ENCODE results near the gene CRACR2B.

Gene CRACR2B

GRCh38 chr11:868802-869201 lies 41.1 kb downstream of the CRACR2B start:
- Histone ChIP-seq H3K4me1 (ENCODE audit: control extremely low read depth in 1 of 4, control insufficient read depth in 4 of 4, insufficient read depth in 4 of 4, low read length in 3 of 4) (no peaks in the 10 kb centered on the region), H3K27me3 (replicated peaks in 2 of 5; ENCODE audit: control insufficient read depth in 4 of 5, insufficient read depth in 5 of 5, low read length in 4 of 5) (no peaks in the 10 kb centered on the region), H3K36me3 (ENCODE audit: control insufficient read depth in 4 of 4, insufficient read depth in 4 of 4, low read length in 3 of 4) (peaks cover 0 to 25% (median 12%) of the 10 kb centered on the region in 4 experiments), H3K4me3 (ENCODE audit: control insufficient read depth in 1 of 7, extremely low read depth in 1 of 7, insufficient read depth in 4 of 7, low read depth in 2 of 7, low read length in 6 of 7) (no peak overlapping the region), H3K9me3 (ENCODE audit: control extremely low read depth in 1 of 5, control insufficient read depth in 4 of 5, insufficient read depth in 2 of 5, low read depth in 1 of 5, low read length in 4 of 5) (no peaks in the 10 kb centered on the region), H3K27ac (ENCODE audit: insufficient read depth in 1 of 2, low read depth in 1 of 2, low read length in 2 of 2, poor library complexity in 1 of 2, severe bottlenecking in 2 of 2) (no peak overlapping the region)
- WGBS (ENCODE audit: insufficient coverage) = 97% methylated on average over 7 of the region's 12 CpGs
- ChIA-PET POLR2A (no interaction called here), CTCF (no interaction called here)
- DNase-seq = no peak

- no peak overlapping the region for H3K27ac ChIP-seq (ENCODE audit: insufficient read depth in 1 of 2, low read depth in 1 of 2, low read length in 2 of 2, poor library complexity in 1 of 2, severe bottlenecking in 2 of 2)
- no peaks in the 10 kb centered on the region for H3K4me1 ChIP-seq (ENCODE audit: control extremely low read depth in 1 of 4, control insufficient read depth in 4 of 4, insufficient read depth in 4 of 4, low read length in 3 of 4)
- H3K27me3 ChIP-seq (replicated peaks in 2 of 5; ENCODE audit: control insufficient read depth in 4 of 5, insufficient read depth in 5 of 5, low read length in 4 of 5) = no peaks in the 10 kb centered on the region
- WGBS (ENCODE audit: insufficient coverage) = 95% methylated on average over 22 of the region's 25 CpGs
- ChIA-PET CTCF (interaction anchor here (1.0 kb wide), 1 partner anchor 182 kb away, joined by 3 read pairs; no protein-coding TSS in a partner anchor), POLR2A (no interaction called here)
- H3K4me3 ChIP-seq (ENCODE audit: control insufficient read depth in 1 of 7, extremely low read depth in 1 of 7, insufficient read depth in 4 of 7, low read depth in 2 of 7, low read length in 6 of 7) = no peak overlapping the region
- DNase-seq = no peak
- no peaks in the 10 kb centered on the region for H3K9me3 ChIP-seq (ENCODE audit: control extremely low read depth in 1 of 5, control insufficient read depth in 4 of 5, insufficient read depth in 2 of 5, low read depth in 1 of 5, low read length in 4 of 5)
- peaks cover 0 to 28% (median 12%) of the 10 kb centered on the region in 4 experiments for H3K36me3 ChIP-seq (ENCODE audit: control insufficient read depth in 4 of 4, insufficient read depth in 4 of 4, low read length in 3 of 4)
Measured at GRCh38 chr11:869399-870126, 41.8 kb downstream of the CRACR2B start.

- Histone ChIP-seq H3K9me3 (ENCODE audit: control extremely low read depth in 1 of 5, control insufficient read depth in 4 of 5, insufficient read depth in 2 of 5, low read depth in 1 of 5, low read length in 4 of 5) (no peaks in the 10 kb centered on the region), H3K27me3 (replicated peaks in 2 of 5; ENCODE audit: control insufficient read depth in 4 of 5, insufficient read depth in 5 of 5, low read length in 4 of 5) (no peaks in the 10 kb centered on the region), H3K4me3 (ENCODE audit: control insufficient read depth in 1 of 7, extremely low read depth in 1 of 7, insufficient read depth in 4 of 7, low read depth in 2 of 7, low read length in 6 of 7) (no peak overlapping the region), H3K27ac (ENCODE audit: insufficient read depth in 1 of 2, low read depth in 1 of 2, low read length in 2 of 2, poor library complexity in 1 of 2, severe bottlenecking in 2 of 2) (no peak overlapping the region), H3K36me3 (ENCODE audit: control insufficient read depth in 4 of 4, insufficient read depth in 4 of 4, low read length in 3 of 4) (peaks cover 0 to 32% (median 15%) of the 10 kb centered on the region in 4 experiments), H3K4me1 (ENCODE audit: control extremely low read depth in 1 of 4, control insufficient read depth in 4 of 4, insufficient read depth in 4 of 4, low read length in 3 of 4) (no peaks in the 10 kb centered on the region)
- no peak for DNase-seq
- POLR2A ChIA-PET = no interaction called here
- WGBS (ENCODE audit: insufficient coverage) = 100% methylated on average over 8 of the region's 8 CpGs
- CTCF ChIA-PET = interaction anchor here (1.0 kb wide), 1 partner anchor 181 kb away, joined by 3 read pairs; no protein-coding TSS in a partner anchor
Measured at GRCh38 chr11:870127-870413, 42.4 kb downstream of the CRACR2B start.

DNA sequence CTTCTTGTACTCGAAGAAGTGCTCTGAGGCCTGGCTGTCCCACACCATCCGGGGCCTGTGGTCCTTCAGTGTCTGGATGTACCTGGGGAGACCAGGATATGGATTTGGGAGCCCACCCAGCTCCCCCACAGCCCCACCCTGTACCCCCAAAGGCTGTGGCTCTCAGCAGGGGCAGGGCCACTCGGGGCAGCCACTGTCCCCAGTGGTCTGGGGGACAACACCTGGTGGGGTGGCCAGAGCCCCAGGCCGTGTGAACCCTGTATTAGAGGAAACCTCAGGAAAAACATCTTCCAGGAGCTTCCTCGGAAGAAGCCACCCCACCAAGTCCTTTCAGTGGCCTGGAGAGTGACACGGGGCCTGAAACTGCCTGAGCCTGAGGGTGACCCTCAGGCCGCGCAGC lies 42.7 kb downstream of the CRACR2B start:
- Histone ChIP-seq H3K9me3 (ENCODE audit: control extremely low read depth in 1 of 5, control insufficient read depth in 4 of 5, insufficient read depth in 2 of 5, low read depth in 1 of 5, low read length in 4 of 5) (no peaks in the 10 kb centered on the region), H3K4me3 (ENCODE audit: control insufficient read depth in 1 of 7, extremely low read depth in 1 of 7, insufficient read depth in 4 of 7, low read depth in 2 of 7, low read length in 6 of 7) (no peak overlapping the region), H3K27ac (ENCODE audit: insufficient read depth in 1 of 2, low read depth in 1 of 2, low read length in 2 of 2, poor library complexity in 1 of 2, severe bottlenecking in 2 of 2) (no peak overlapping the region), H3K27me3 (replicated peaks in 2 of 5; ENCODE audit: control insufficient read depth in 4 of 5, insufficient read depth in 5 of 5, low read length in 4 of 5) (no peaks in the 10 kb centered on the region), H3K4me1 (ENCODE audit: control extremely low read depth in 1 of 4, control insufficient read depth in 4 of 4, insufficient read depth in 4 of 4, low read length in 3 of 4) (no peaks in the 10 kb centered on the region), H3K36me3 (ENCODE audit: control insufficient read depth in 4 of 4, insufficient read depth in 4 of 4, low read length in 3 of 4) (peaks cover 0 to 32% (median 14%) of the 10 kb centered on the region in 4 experiments)
- ChIA-PET CTCF (interaction anchor here (1.0 kb wide), 1 partner anchor 181 kb away, joined by 3 read pairs; no protein-coding TSS in a partner anchor), POLR2A (no interaction called here)
- DNase-seq = no peak
- WGBS (ENCODE audit: insufficient coverage) = 97% methylated on average over 8 of the region's 8 CpGs

DNA sequence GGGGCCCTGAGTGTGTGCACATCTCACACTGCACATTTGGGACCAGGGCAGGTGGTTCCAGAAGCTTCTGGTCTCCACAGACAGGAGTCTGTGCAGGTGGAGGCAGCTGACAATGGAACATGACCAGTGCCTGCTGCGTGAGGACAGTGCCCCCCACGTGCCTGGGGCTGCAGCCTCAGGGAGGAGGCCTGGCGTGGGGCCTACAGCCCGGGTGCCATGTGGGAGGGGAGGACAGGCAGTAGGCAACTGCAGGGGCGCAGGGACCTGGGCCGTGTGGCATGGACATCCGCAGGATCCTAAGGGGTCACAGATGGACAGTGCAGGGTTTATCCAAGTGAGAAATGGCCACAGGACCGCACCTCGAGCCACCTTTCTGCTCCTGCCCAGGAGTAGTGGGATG lies 43.8 kb downstream of the CRACR2B start:
- 88% methylated on average over 9 of the region's 9 CpGs for WGBS (ENCODE audit: insufficient coverage)
- no peak overlapping the region for H3K4me3 ChIP-seq (ENCODE audit: control insufficient read depth in 1 of 7, extremely low read depth in 1 of 7, insufficient read depth in 4 of 7, low read depth in 2 of 7, low read length in 6 of 7)
- no peaks in the 10 kb centered on the region for H3K27me3 ChIP-seq (replicated peaks in 2 of 5; ENCODE audit: control insufficient read depth in 4 of 5, insufficient read depth in 5 of 5, low read length in 4 of 5)
- no peaks in the 10 kb centered on the region for H3K4me1 ChIP-seq (ENCODE audit: control extremely low read depth in 1 of 4, control insufficient read depth in 4 of 4, insufficient read depth in 4 of 4, low read length in 3 of 4)
- H3K36me3 ChIP-seq (ENCODE audit: control insufficient read depth in 4 of 4, insufficient read depth in 4 of 4, low read length in 3 of 4) = peaks cover 0 to 38% (median 13%) of the 10 kb centered on the region in 4 experiments
- H3K9me3 ChIP-seq (ENCODE audit: control extremely low read depth in 1 of 5, control insufficient read depth in 4 of 5, insufficient read depth in 2 of 5, low read depth in 1 of 5, low read length in 4 of 5) = no peaks in the 10 kb centered on the region
- H3K27ac ChIP-seq (ENCODE audit: insufficient read depth in 1 of 2, low read depth in 1 of 2, low read length in 2 of 2, poor library complexity in 1 of 2, severe bottlenecking in 2 of 2) = no peak overlapping the region
- ChIA-PET CTCF (no interaction called here), POLR2A (no interaction called here)
- no peak for DNase-seq

GRCh38 chr11:872799-873198 lies 45.1 kb downstream of the CRACR2B start:
- POLR2A ChIA-PET = no interaction called here
- Histone ChIP-seq H3K36me3 (ENCODE audit: control insufficient read depth in 4 of 4, insufficient read depth in 4 of 4, low read length in 3 of 4) (peaks cover 0 to 33% (median 15%) of the 10 kb centered on the region in 4 experiments), H3K27me3 (replicated peaks in 2 of 5; ENCODE audit: control insufficient read depth in 4 of 5, insufficient read depth in 5 of 5, low read length in 4 of 5) (no peaks in the 10 kb centered on the region), H3K27ac (ENCODE audit: insufficient read depth in 1 of 2, low read depth in 1 of 2, low read length in 2 of 2, poor library complexity in 1 of 2, severe bottlenecking in 2 of 2) (no peak overlapping the region), H3K4me3 (ENCODE audit: control insufficient read depth in 1 of 7, extremely low read depth in 1 of 7, insufficient read depth in 4 of 7, low read depth in 2 of 7, low read length in 6 of 7) (no peak overlapping the region), H3K9me3 (ENCODE audit: control extremely low read depth in 1 of 5, control insufficient read depth in 4 of 5, insufficient read depth in 2 of 5, low read depth in 1 of 5, low read length in 4 of 5) (no peaks in the 10 kb centered on the region), H3K4me1 (ENCODE audit: control extremely low read depth in 1 of 4, control insufficient read depth in 4 of 4, insufficient read depth in 4 of 4, low read length in 3 of 4) (no peaks in the 10 kb centered on the region)
- 96% methylated on average over 9 of the region's 9 CpGs for WGBS (ENCODE audit: insufficient coverage)
- no peak for DNase-seq
- CTCF ChIA-PET = no interaction called here

DNA sequence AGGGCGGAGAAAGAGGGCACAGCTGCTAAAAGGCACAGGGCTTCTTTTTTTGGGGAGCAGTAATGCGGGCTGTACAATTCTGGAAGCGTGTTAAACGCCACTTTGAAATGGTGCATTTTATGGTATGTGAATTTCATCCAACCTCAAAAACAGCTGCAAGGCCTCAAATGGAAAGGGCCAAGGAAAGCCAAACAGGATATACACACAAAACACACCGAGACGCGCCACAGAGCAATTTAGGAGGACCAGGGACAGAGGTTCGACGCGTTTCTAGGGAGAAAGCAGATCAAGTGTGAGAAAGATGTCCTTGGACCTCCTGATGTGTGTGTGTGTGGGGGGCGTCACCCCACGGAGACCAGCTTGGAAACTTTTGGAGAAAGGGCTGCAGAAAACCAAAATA lies 46.0 kb downstream of the CRACR2B start:
- POLR2A ChIA-PET = no interaction called here
- CTCF ChIA-PET = no interaction called here
- 83% methylated on average over 6 of the region's 12 CpGs for WGBS (ENCODE audit: insufficient coverage)

More for the DNA sequence above, 46.0 kb downstream of the CRACR2B start:
- no peak overlapping the region for H3K27ac ChIP-seq (ENCODE audit: insufficient read depth in 1 of 2, low read depth in 1 of 2, low read length in 2 of 2, poor library complexity in 1 of 2, severe bottlenecking in 2 of 2)
- no peaks in the 10 kb centered on the region for H3K4me1 ChIP-seq (ENCODE audit: control extremely low read depth in 1 of 4, control insufficient read depth in 4 of 4, insufficient read depth in 4 of 4, low read length in 3 of 4)
- no peak overlapping the region for H3K4me3 ChIP-seq (ENCODE audit: control insufficient read depth in 1 of 7, extremely low read depth in 1 of 7, insufficient read depth in 4 of 7, low read depth in 2 of 7, low read length in 6 of 7)
- H3K36me3 ChIP-seq (ENCODE audit: control insufficient read depth in 4 of 4, insufficient read depth in 4 of 4, low read length in 3 of 4) = peaks cover 0 to 30% (median 13%) of the 10 kb centered on the region in 4 experiments
- no peaks in the 10 kb centered on the region for H3K9me3 ChIP-seq (ENCODE audit: control extremely low read depth in 1 of 5, control insufficient read depth in 4 of 5, insufficient read depth in 2 of 5, low read depth in 1 of 5, low read length in 4 of 5)
- H3K27me3 ChIP-seq (replicated peaks in 2 of 5; ENCODE audit: control insufficient read depth in 4 of 5, insufficient read depth in 5 of 5, low read length in 4 of 5) = no peaks in the 10 kb centered on the region
- no peak for DNase-seq

All from common myeloid progenitor, CD34-positive (primary cell).